Pericardium fibroblast (primary cell): ENCODE measurements around the gene LYRM2. TPM values are rescaled to one million over a fixed set of nuclear protein-coding genes. Genes with fewer than 3 reads are reported as not detected.

ENCODE experiments used
- total RNA-seq: library from RNA; depleted of rRNA; stranded (reverse); fragments of >200 nt; gene quantifications from 2 replicates; pipeline ENCODE4 v1.2.3, GENCODE V29; 2015

The LYRM2 gene, protein sequence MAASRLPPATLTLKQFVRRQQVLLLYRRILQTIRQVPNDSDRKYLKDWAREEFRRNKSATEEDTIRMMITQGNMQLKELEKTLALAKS
- 12.0 and 19.8 TPM in 2 replicates for total RNA-seq

DNA sequence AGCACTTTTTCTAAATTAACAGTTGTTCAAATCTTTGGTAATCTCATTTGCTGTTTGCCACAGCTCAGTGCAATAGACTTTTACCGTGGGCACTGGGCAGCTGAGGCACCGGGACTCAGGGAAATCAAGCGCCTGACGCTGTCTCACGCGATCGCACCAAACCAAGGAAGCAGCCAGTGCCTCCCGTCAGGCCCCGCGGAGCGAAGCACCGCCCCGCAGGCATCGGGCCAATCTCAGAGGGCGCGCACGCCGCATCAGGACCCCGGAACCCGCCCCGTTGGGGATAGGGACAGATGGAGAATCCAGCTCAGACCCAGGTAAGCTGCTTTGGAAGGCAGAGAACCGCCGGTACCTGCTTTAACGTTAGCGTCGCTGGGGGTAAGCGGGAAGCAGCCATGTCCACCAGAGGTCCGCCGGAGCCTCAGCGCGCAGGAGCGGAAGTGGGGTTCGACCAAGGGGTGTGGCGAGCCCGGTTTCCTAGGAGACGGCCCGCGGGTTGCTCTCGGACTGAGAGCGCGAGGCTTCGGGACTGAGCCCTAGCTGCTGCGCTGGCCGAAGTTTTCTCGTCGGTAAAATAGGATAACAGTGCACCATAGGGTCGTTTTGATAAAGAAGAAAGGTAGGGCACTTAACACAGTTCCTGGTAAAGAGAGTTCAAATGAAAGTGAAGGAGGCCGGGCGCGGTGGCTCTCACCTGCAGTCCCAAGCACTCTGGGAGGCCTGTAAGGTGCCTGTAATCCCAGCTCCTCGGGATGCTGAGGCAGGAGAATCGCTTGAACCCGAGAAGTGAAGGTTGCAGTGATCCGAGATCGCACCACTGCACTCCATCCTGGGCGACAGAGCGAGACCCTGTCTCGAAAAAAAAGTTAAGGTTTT, at the start of gene LYRM2:
TSS of gene LYRM2 (minus strand) at position 428 of the 876 bp plus-strand sequence. CDS start at position 397, 31 bp downstream.

Other genes starting within 250 kb of the LYRM2 start
- 0.17 and 1.5 TPM in 2 replicates for gene RRAGD, start 226.5 kb downstream of the LYRM2 start, total RNA-seq
- gene ANKRD6, start 205.6 kb downstream of the LYRM2 start, total RNA-seq: 0.51 and 6.3 TPM in 2 replicates
- 7.6 and 10.5 TPM in 2 replicates for gene MDN1, start 181.0 kb upstream of the LYRM2 start, total RNA-seq
- 3.5 and 6.2 TPM in 2 replicates for gene CASP8AP2, start 191.1 kb upstream of the LYRM2 start, total RNA-seq